Stomach (tissue), 4 donors: ENCODE results near the gene ANKHD1.

Source experiments
- POLR2A ChIP-seq, 4 donors: fragments of 450-650 bp; IDR thresholded peaks; one replicate each; pipeline ENCODE4 v1.6.1; 2016; ENCODE audit warnings: antibody characterized with exemption in 4 of 4, control low read depth in 2 of 4, mild to moderate bottlenecking in 1 of 4, moderate library complexity in 1 of 4
- POLR2AphosphoS5 ChIP-seq, 3 donors: sonication (generic); formaldehyde crosslinking; IDR thresholded peaks; one replicate each; pipeline ENCODE4 v1.6.1; 2016; ENCODE audit warnings: antibody characterized with exemption in 3 of 3
- TF ChIP-seq, protein P1 (sequence below), 7 experiments: fragments of 450-650 bp in 4 of 7; fragments of 200-600 bp in 3 of 7; sonication (generic) in 3 of 7; IDR thresholded peaks; one replicate each; pipeline ENCODE4 v1.5.1; 2016 to 2019; ENCODE audit warnings: antibody characterized with exemption in 7 of 7, control low read depth in 2 of 7, mild to moderate bottlenecking in 1 of 7

DNA sequence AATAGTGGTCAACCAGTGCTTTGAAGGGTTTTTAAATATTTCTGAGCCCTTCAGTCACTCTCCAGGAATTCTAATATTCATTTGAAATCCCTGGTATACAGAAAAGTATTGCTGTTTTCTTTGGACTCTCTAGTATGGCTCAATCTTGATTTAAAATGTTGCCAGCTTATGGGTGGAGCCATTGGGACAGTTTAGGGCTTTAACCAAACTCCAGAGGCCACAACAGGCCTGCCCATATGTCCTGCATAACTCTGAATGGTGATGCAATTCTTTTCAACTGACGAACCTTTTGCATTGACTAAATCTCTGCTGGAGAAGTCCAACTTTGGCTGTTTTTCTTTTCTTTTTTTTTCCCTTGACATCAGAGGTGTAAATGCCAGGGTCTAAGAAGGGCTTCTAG lies 10.3 kb upstream of the ANKHD1 start:
- TF ChIP-seq, protein P1, sequence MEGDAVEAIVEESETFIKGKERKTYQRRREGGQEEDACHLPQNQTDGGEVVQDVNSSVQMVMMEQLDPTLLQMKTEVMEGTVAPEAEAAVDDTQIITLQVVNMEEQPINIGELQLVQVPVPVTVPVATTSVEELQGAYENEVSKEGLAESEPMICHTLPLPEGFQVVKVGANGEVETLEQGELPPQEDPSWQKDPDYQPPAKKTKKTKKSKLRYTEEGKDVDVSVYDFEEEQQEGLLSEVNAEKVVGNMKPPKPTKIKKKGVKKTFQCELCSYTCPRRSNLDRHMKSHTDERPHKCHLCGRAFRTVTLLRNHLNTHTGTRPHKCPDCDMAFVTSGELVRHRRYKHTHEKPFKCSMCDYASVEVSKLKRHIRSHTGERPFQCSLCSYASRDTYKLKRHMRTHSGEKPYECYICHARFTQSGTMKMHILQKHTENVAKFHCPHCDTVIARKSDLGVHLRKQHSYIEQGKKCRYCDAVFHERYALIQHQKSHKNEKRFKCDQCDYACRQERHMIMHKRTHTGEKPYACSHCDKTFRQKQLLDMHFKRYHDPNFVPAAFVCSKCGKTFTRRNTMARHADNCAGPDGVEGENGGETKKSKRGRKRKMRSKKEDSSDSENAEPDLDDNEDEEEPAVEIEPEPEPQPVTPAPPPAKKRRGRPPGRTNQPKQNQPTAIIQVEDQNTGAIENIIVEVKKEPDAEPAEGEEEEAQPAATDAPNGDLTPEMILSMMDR (IDR thresholded peaks at IDR 0.05), result no peak
- no peak for TF ChIP-seq POLR2AphosphoS5 (IDR thresholded peaks at IDR 0.05)
- TF ChIP-seq POLR2A (IDR thresholded peaks at IDR 0.05), result no peak
